Keratinocyte (primary cell): Measurements from ENCODE around the gene CENPVL3. TPM values are rescaled to one million over a fixed set of nuclear protein-coding genes. Genes with fewer than 3 reads are reported as not detected.
A peak's percentile ranks its signal among the peaks of the same experiment; 100 is the strongest.
"Not testable (repeated sequence)": the region's sequence is repeated elsewhere in the genome, so short reads cannot be mapped to it uniquely, and the experiment has no call there.

Source experiments
- DNase-seq: peaks from one replicate; pipeline ENCODE4 v3.0.0-alpha.2; 2011; ENCODE audit warnings: low read depth, missing footprints, low spot score
- FAIRE-seq: peaks from 2 replicates; lab custom pipeline; 2011; peaks lifted over from hg19 to GRCh38; lab: Jason Lieb, UNC
- H2AFZ ChIP-seq: 2 replicates; pipeline ENCODE4 v1.6.0; 2012; ENCODE audit warnings: low read length, control low read depth, inconsistent platforms; ENCODE audit not compliant: control insufficient read depth
- H3K27ac ChIP-seq: 2 replicates; pipeline ENCODE4 v1.5.1; 2011; ENCODE audit warnings: low read length; ENCODE audit not compliant: control insufficient read depth, insufficient read depth
- H3K27me3 ChIP-seq: 3 replicates; pipeline ENCODE4 v1.6.0; 2011; ENCODE audit warnings: low read length; ENCODE audit not compliant: control insufficient read depth, insufficient read depth; ENCODE audit errors: extremely low read depth
- H3K36me3 ChIP-seq, 2 experiments: 2 replicates in 1 of 2; 3 replicates in 1 of 2; pipeline ENCODE4 v1.5.1; 2011; ENCODE audit warnings: low read length in 2 of 2, mild to moderate bottlenecking in 1 of 2; ENCODE audit not compliant: control insufficient read depth in 2 of 2, insufficient read depth in 2 of 2; ENCODE audit errors: extremely low read depth in 1 of 2
- H3K4me1 ChIP-seq: 3 replicates; pipeline ENCODE4 v1.5.1; 2011; ENCODE audit warnings: low read length; ENCODE audit not compliant: control insufficient read depth, insufficient read depth; ENCODE audit errors: extremely low read depth
- H3K4me2 ChIP-seq: 3 replicates; pipeline ENCODE4 v1.6.0; 2011; ENCODE audit warnings: low read depth, low read length; ENCODE audit not compliant: control insufficient read depth, insufficient read depth; ENCODE audit errors: extremely low read depth
- H3K4me3 ChIP-seq, 3 experiments: fragments of 200-600 bp in 1 of 3; sonication (generic) in 1 of 3; 2 replicates in 2 of 3; 3 replicates in 1 of 3; pipeline ENCODE4 v1.5.1; 2011 to 2016; ENCODE audit warnings: low read length in 3 of 3, mild to moderate bottlenecking in 3 of 3, control low read depth in 2 of 3, inconsistent platforms in 1 of 3, low read depth in 1 of 3, mixed read lengths in 1 of 3, mixed run types in 1 of 3, moderate library complexity in 1 of 3; ENCODE audit not compliant: control insufficient read depth in 2 of 3, insufficient read depth in 2 of 3; ENCODE audit errors: extremely low read depth in 1 of 3
- H3K79me2 ChIP-seq: 2 replicates; pipeline ENCODE4 v1.6.0; 2012; ENCODE audit warnings: low read length; ENCODE audit not compliant: control insufficient read depth, insufficient read depth
- H3K9ac ChIP-seq: 3 replicates; pipeline ENCODE4 v1.6.0; 2011; ENCODE audit warnings: low read length; ENCODE audit not compliant: control insufficient read depth, insufficient read depth; ENCODE audit errors: extremely low read depth
- H3K9me1 ChIP-seq: 3 replicates; pipeline ENCODE4 v1.6.0; 2011; ENCODE audit warnings: low read length; ENCODE audit not compliant: control insufficient read depth, insufficient read depth; ENCODE audit errors: extremely low read depth
- H3K9me3 ChIP-seq: 2 replicates; pipeline ENCODE4 v1.5.1; 2012; ENCODE audit warnings: low read depth, low read length; ENCODE audit not compliant: control insufficient read depth
- H4K20me1 ChIP-seq: 3 replicates; pipeline ENCODE4 v1.6.0; 2011; ENCODE audit warnings: low read length; ENCODE audit not compliant: control insufficient read depth, insufficient read depth; ENCODE audit errors: extremely low read depth
- CTCF ChIP-seq, 3 experiments: IDR thresholded peaks in 1 of 3; conservative IDR thresholded peaks in 1 of 3; optimal IDR thresholded peaks in 1 of 3; 2 replicates in 2 of 3; 3 replicates in 1 of 3; pipeline versions ENCODE3 to v1.5.1; 2011; ENCODE audit warnings: low read length in 3 of 3, mild to moderate bottlenecking in 3 of 3, moderate library complexity in 2 of 3, control low read depth in 1 of 3, inconsistent platforms in 1 of 3; ENCODE audit not compliant: insufficient read depth in 2 of 3; ENCODE audit errors: extremely low read depth in 1 of 3
- EZH2 ChIP-seq: IDR thresholded peaks from one replicate; pipeline ENCODE4 v1.6.1; 2012; ENCODE audit warnings: inconsistent platforms, mild to moderate bottlenecking, low read length, moderate library complexity
- dilution Hi-C: fragments of 300-500 bp; cut with MboI; formaldehyde crosslinking; loops from one replicate; pipeline ENCODE4 v1.7.0; 2020; ENCODE audit warnings: low sequenced_read_pairs; ENCODE audit not compliant: extremely low pct_ligation_motif_present
- polyA plus RNA-seq, 5 experiments: library from polyadenylated mRNA; depleted of rRNA in 3 of 5; stranded (reverse) in 3 of 5; stranded (forward) in 1 of 5; unstranded in 1 of 5; fragments of >200 nt; gene quantifications; 1 replicate in 1 of 5; 2 replicates in 3 of 5; 3 replicates in 1 of 5; pipeline versions ENCODE4 v1.2.1 to v1.2.3, GENCODE V29; 2011 to 2012; ENCODE audit warnings: missing spikeins in 2 of 5, low read depth in 1 of 5, low replicate concordance in 1 of 5

The CENPVL3 gene
- polyA plus RNA-seq, 1 donor (not counting 4 experiments of a cell fraction or from before 2014, with no cell fraction given): not detected

GRCh38 chrX:51643377-51643776 lies 24.7 kb upstream of the CENPVL3 start:
- no peaks in the 10 kb centered on the region for H3K36me3 ChIP-seq
- no peaks in the 10 kb centered on the region for H3K9me3 ChIP-seq
- FAIRE-seq (no peak), DNase-seq (no peak)
- H3K9me1 ChIP-seq: no peaks in the 10 kb centered on the region
- H3K79me2 ChIP-seq: no peaks in the 10 kb centered on the region
- H3K4me2 ChIP-seq: no peak overlapping the region
- H2AFZ ChIP-seq: no peak overlapping the region
- no peaks in the 10 kb centered on the region for H4K20me1 ChIP-seq
- no peak for TF ChIP-seq CTCF (optimal IDR thresholded peaks at IDR 0.05 in 1 of 3, IDR thresholded peaks at IDR 0.05 in 1 of 3, conservative IDR thresholded peaks at IDR 0.05 in 1 of 3; ENCODE audit: extremely low read depth in 1 of 3, insufficient read depth in 2 of 3, low read length in 3 of 3)
- no peak for TF ChIP-seq EZH2
- H3K27me3 ChIP-seq: no peaks in the 10 kb centered on the region
- H3K4me1 ChIP-seq: no peaks in the 10 kb centered on the region
- dilution Hi-C loops: no loop called here
- no peak overlapping the region for H3K27ac ChIP-seq
- H3K4me3 ChIP-seq: no peak overlapping the region
- H3K9ac ChIP-seq: no peak overlapping the region

GRCh38 chrX:51641421-51642021 lies 22.8 kb upstream of the CENPVL3 start:
- no peaks in the 10 kb centered on the region for H3K9me3 ChIP-seq
- no peak overlapping the region for H3K4me2 ChIP-seq
- H3K27me3 ChIP-seq: no peaks in the 10 kb centered on the region
- DNase-seq (no peak), FAIRE-seq (no peak)
- no peaks in the 10 kb centered on the region for H3K4me1 ChIP-seq
- no peak overlapping the region for H2AFZ ChIP-seq
- H3K79me2 ChIP-seq: no peaks in the 10 kb centered on the region
- H3K36me3 ChIP-seq: no peaks in the 10 kb centered on the region
- H3K9ac ChIP-seq: no peak overlapping the region
- H3K27ac ChIP-seq: no peak overlapping the region
- no peaks in the 10 kb centered on the region for H4K20me1 ChIP-seq
- no peak overlapping the region for H3K4me3 ChIP-seq
- no peaks in the 10 kb centered on the region for H3K9me1 ChIP-seq
- dilution Hi-C loops: no loop called here
- TF ChIP-seq CTCF (optimal IDR thresholded peaks at IDR 0.05 in 1 of 3, IDR thresholded peaks at IDR 0.05 in 1 of 3, conservative IDR thresholded peaks at IDR 0.05 in 1 of 3; ENCODE audit: extremely low read depth in 1 of 3, insufficient read depth in 2 of 3, low read length in 3 of 3) (peak; percentile 32 to 36 (median 32)), EZH2 (no peak)

- H3K4me1 ChIP-seq, DNase-seq, H3K79me2 ChIP-seq, H3K4me2 ChIP-seq, H3K27ac ChIP-seq, H3K36me3 ChIP-seq, H4K20me1 ChIP-seq, H3K4me3 ChIP-seq, H2AFZ ChIP-seq, H3K27me3 ChIP-seq, H3K9ac ChIP-seq, H3K9me3 ChIP-seq, FAIRE-seq, dilution Hi-C loops, H3K9me1 ChIP-seq: not testable (repeated sequence)
Measured at GRCh38 chrX:51636511-51636910, 17.8 kb upstream of the CENPVL3 start.
